Ishikawa (cell line): Measurements from ENCODE around the gene FBXW11.

Experiments
- CEBPB ChIP-seq: IDR thresholded peaks from 2 replicates; pipeline ENCODE4 v1.6.1; 2012
- CREB1 ChIP-seq: IDR thresholded peaks from 2 replicates; pipeline ENCODE4 v1.6.1; 2012; ENCODE audit warnings: low read depth
- EGR1 ChIP-seq: IDR thresholded peaks from 2 replicates; pipeline ENCODE4 v1.6.1; 2012
- EP300 ChIP-seq: IDR thresholded peaks from 2 replicates; pipeline ENCODE4 v1.6.1; 2012; ENCODE audit warnings: borderline replicate concordance
- FOXM1 ChIP-seq: IDR thresholded peaks from 2 replicates; pipeline ENCODE4 v1.6.1; 2012; ENCODE audit warnings: low read depth, borderline replicate concordance
- MAX ChIP-seq: IDR thresholded peaks from 2 replicates; pipeline ENCODE4 v1.6.1; 2012
- NFIC ChIP-seq: IDR thresholded peaks from 2 replicates; pipeline ENCODE4 v1.6.1; 2012
- RAD21 ChIP-seq: IDR thresholded peaks from 2 replicates; pipeline ENCODE4 v1.6.1; 2012; ENCODE audit warnings: low read depth
- REST ChIP-seq: IDR thresholded peaks from 2 replicates; pipeline ENCODE4 v1.6.1; 2012; ENCODE audit warnings: low read depth, mild to moderate bottlenecking
- TAF1 ChIP-seq: IDR thresholded peaks from 2 replicates; pipeline ENCODE4 v1.6.1; 2012; ENCODE audit warnings: low read depth, mild to moderate bottlenecking
- TCF12 ChIP-seq: IDR thresholded peaks from 2 replicates; pipeline ENCODE4 v1.6.1; 2012; ENCODE audit warnings: low read depth
- TEAD4 ChIP-seq: IDR thresholded peaks from 2 replicates; pipeline ENCODE4 v1.6.1; 2012
- USF1 ChIP-seq: IDR thresholded peaks from 2 replicates; pipeline ENCODE4 v1.6.1; 2012
- YY1 ChIP-seq: IDR thresholded peaks from 2 replicates; pipeline ENCODE4 v1.6.1; 2012; ENCODE audit warnings: low read depth
- ZBTB7A ChIP-seq: IDR thresholded peaks from 2 replicates; pipeline ENCODE4 v1.6.1; 2012; ENCODE audit warnings: low read depth

Gene FBXW11

GRCh38 chr5:171845857-171846256 lies 160.6 kb downstream of the FBXW11 start:
- TF ChIP-seq RAD21 (peak; percentile 41), CREB1 (no peak)

- no peak for TF ChIP-seq REST
Observed at GRCh38 chr5:171845040-171845630, 161.3 kb downstream of the FBXW11 start.

- no peak for TF ChIP-seq ZBTB7A
- TF ChIP-seq YY1 = no peak
- no peak for TF ChIP-seq TCF12
Observed at GRCh38 chr5:171842777-171843328, 163.6 kb downstream of the FBXW11 start.

GRCh38 chr5:171841984-171842776 lies 164.3 kb downstream of the FBXW11 start:
- no peak for TF ChIP-seq CEBPB
- no peak for TF ChIP-seq REST
- TF ChIP-seq TCF12 = no peak
- no peak for TF ChIP-seq YY1
- TF ChIP-seq TEAD4 = no peak
- TF ChIP-seq EP300 = no peak
- TF ChIP-seq USF1 = no peak
- no peak for TF ChIP-seq RAD21
- no peak for TF ChIP-seq EGR1
- TF ChIP-seq TAF1 = no peak
- TF ChIP-seq FOXM1 = no peak
- TF ChIP-seq ZBTB7A = no peak
- no peak for TF ChIP-seq MAX
- no peak for TF ChIP-seq CREB1
- no peak for TF ChIP-seq NFIC

GRCh38 chr5:171840711-171841522 lies 165.5 kb downstream of the FBXW11 start:
- TF ChIP-seq FOXM1 = no peak
- TF ChIP-seq EGR1 = no peak
- TF ChIP-seq CREB1 = no peak
- TF ChIP-seq TCF12 = no peak
- no peak for TF ChIP-seq EP300
- no peak for TF ChIP-seq TAF1
- no peak for TF ChIP-seq NFIC
- TF ChIP-seq USF1 = no peak
- TF ChIP-seq YY1 = no peak

GRCh38 chr5:171840066-171840465 lies 166.4 kb downstream of the FBXW11 start:
- TF ChIP-seq USF1 (peak; percentile 74), CREB1 (no peak), YY1 (no peak), ZBTB7A (no peak)
